DND-41 (cell line): Measurements from ENCODE around the gene CHI3L2.

Experiments used
- EZH2 ChIP-seq: IDR thresholded peaks from 3 replicates; pipeline ENCODE4 v1.6.1; 2012; ENCODE audit warnings: borderline replicate concordance, low read depth, mild to moderate bottlenecking, moderate library complexity, low read length, inconsistent platforms; ENCODE audit not compliant: severe bottlenecking
- TF ChIP-seq, protein P1 (sequence below): IDR thresholded peaks from 2 replicates; pipeline ENCODE4 v1.5.1; 2012; ENCODE audit warnings: borderline replicate concordance, low read length, moderate library complexity, mild to moderate bottlenecking; ENCODE audit not compliant: poor library complexity, severe bottlenecking; ENCODE audit errors: extremely low read depth

GRCh38 chr1:111218701-111219556, 8.6 kb upstream of the CHI3L2 start:
- TF ChIP-seq, protein P1, sequence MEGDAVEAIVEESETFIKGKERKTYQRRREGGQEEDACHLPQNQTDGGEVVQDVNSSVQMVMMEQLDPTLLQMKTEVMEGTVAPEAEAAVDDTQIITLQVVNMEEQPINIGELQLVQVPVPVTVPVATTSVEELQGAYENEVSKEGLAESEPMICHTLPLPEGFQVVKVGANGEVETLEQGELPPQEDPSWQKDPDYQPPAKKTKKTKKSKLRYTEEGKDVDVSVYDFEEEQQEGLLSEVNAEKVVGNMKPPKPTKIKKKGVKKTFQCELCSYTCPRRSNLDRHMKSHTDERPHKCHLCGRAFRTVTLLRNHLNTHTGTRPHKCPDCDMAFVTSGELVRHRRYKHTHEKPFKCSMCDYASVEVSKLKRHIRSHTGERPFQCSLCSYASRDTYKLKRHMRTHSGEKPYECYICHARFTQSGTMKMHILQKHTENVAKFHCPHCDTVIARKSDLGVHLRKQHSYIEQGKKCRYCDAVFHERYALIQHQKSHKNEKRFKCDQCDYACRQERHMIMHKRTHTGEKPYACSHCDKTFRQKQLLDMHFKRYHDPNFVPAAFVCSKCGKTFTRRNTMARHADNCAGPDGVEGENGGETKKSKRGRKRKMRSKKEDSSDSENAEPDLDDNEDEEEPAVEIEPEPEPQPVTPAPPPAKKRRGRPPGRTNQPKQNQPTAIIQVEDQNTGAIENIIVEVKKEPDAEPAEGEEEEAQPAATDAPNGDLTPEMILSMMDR, result no peak
- TF ChIP-seq EZH2, result no peak
